Stimulated activated CD4-positive, alpha-beta T cell treated with anti-CD3 and anti-CD28 coated beads, Interleukin-4, amount 100 ng/mL, for 4 hours (primary cell): Measurements from ENCODE around the gene BUB1.
"Not testable (repeated sequence)": the region's sequence is repeated elsewhere in the genome, so short reads cannot be mapped to it uniquely, and the experiment has no call there.

Experiments
- DNase-seq, 2 experiments: peaks; one replicate each; pipeline ENCODE4 v3.0.0-alpha.2; 2020

Gene BUB1

DNA sequence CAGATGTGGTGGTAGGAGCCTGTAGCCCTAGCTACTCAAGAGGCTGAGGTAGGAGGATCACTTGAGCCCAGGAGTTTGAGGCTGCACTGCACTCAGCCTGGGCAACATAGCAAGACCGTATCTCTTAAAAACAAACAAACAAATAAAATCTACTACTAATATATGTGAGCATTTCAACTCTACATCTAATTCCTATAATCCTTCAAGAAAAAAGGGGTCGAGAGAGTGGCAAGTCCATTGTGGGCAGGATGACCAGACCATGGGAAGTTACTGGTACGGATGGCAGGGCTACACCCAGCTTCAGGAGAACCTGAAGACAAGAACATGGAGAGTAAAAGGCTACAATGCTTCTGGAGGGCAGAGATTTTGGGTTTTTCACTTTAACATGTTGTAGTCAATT, 24.0 kb downstream of the BUB1 start:
- DNase-seq, result no peak

DNA sequence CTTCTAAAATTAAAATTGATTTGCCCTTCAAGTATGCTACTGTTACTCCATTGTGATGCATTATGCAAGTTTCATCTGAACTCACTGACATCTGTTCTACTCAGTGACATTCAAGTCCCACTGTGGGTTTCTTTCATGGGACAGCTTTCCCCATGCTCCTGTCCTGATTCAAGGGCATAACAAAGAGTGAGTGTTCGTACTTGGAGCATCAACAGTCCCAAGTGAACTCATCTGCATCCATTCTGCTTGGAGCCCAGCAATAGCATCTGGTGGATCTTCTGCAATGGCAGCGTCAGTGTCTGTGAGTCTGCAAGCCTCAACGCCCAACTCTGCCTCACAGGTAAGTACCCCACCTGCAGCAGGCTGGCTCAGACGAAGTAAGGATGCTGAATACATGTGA, 27.5 kb downstream of the BUB1 start:
- DNase-seq, result no peak

DNA sequence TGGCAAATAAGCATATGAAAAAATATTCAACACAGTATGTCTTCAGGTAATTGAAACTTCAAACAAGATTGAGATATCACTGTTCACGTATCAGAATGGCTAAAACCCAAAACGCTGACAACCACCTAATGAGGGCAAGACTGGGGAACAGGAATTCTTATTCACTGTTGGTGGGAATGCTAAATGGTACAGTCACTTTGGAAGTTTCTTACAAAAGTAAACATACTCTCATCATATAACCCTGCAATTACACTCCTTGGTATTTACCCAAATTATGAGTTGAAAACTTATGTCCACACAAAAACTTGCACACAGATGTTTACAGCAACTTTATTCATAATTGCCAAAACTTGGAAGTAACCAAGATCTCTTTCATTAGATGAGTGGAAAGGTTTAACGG, 30.1 kb downstream of the BUB1 start:
- DNase-seq, result no peak

DNA sequence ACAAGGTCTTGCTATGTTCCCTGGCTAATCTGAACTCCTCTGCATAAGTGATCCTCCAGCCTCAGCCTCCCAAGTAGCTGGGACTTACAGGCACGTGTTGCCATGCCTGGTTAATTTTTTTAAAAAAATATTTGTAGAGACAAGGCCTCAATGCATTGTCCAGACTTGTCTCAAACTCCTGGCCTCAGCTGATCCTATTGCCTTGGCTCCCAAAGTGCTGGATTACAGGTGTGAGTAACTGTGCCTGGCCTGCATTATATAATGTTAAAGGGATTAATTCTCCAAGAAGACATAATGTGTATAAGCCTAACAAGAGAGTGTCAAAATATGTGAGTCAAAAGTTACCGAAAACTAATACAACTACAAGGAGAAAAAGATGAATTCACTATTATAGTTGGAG, 32.2 kb downstream of the BUB1 start:
- no peak for DNase-seq

DNA sequence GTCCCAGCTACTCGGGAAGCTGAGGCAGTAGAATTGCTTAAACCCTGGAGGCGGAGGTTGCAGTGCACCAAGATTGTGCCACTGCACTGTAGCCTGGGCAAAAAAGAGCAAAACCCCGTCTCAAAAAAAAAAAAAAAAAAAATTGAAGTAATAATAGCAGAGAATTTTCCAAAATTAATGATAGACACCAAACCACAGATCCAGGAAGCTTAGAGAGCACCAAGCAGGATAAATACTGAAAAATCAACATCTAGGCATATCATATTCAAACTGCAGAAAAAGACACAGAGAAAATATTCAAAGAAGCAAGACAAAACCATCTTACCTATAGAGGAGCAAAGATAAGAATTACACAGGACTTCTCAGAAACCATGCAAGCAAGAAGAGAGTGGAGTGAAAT, 33.5 kb downstream of the BUB1 start:
- no peak for DNase-seq

DNA sequence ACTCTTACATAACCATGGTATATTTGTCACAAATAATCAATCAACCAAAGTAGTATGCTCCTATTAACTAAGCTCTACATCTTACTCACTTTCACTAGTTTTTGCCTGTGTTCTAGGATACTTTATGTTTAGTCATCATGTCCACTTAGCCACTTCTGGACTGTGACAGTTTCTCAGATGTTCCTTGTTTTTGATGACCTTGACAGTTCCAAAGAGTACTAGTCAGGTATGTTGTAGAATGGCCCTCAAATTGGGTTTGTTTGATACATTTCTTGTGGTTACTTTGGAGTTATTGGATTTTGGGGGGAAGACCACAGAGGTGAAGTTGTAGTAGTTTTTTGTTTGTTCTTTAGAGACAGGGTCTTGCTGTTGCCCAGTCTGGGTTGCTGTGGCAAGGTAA, 35.5 kb downstream of the BUB1 start:
- DNase-seq, result no peak

DNA sequence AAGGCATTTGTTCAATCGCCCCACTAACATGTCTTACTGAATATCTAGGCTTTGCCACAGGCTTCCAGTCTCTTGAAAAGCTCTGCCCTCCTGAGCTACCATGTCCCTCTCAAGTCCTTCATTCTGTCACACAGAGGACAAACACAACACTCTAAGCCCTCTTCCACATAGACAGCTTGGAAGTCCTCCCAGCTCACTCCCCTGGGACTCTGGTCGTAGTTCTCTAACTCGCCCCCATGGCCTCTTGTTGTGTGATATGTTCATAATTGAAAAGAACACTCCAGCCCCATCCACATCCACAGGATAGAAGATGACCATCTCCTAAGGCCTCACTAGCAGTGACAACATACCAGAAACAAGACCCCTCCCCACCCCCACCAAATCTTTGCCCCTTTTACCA, 37.9 kb downstream of the BUB1 start:
- DNase-seq, result no peak

DNA sequence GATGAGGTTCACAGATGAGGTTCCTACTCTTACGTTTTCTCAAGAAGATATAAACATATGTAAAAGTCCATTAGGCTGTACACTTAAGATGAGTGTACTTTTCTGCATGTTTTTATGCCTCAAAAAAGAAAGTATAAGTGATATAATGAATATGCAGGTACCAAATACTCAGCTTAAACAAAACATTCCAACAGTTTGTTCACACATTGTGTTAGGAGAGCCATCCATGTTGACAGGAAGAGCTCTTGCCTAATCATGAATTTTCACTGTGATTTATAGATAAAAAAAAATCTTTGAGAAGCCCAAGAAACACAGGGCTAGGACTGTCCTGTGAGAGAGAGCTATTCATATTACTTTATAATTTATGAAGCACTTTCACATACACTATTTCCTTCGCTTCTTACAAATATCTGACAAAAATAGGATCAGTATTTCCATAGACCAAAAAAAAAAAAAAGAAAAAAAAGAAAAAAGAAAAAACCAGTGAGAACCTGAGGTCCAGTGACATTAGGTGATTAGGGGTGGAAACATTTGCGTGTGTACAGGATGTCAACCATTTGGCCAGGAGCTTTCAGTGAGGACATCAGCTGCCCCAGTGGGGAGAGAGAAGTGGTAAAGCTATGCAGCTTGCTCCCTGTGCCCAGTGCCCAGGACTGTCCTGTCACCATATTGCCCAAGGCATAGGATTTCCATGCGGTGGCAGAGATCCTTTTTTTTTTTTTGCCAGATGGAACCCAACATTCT, 38.7 kb downstream of the BUB1 start:
- no peak for DNase-seq

DNA sequence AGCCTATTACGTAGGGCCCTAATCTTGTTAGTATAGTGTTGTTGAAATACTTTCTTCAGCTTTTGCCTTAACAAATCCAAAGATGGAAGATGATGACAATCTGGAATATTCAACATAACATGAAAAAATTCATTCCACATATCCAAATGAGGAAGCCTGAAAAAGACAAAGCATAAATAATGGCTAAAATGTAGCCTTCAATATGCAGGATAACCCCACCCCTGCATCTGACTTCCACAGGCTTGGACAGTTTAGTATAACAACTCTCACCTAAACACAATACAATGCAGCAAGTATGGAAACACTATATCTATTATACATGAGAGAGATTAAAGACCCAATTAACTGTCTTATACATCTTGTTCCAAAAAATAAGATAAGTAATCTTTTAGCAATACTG, 39.9 kb downstream of the BUB1 start:
- no peak for DNase-seq

DNA sequence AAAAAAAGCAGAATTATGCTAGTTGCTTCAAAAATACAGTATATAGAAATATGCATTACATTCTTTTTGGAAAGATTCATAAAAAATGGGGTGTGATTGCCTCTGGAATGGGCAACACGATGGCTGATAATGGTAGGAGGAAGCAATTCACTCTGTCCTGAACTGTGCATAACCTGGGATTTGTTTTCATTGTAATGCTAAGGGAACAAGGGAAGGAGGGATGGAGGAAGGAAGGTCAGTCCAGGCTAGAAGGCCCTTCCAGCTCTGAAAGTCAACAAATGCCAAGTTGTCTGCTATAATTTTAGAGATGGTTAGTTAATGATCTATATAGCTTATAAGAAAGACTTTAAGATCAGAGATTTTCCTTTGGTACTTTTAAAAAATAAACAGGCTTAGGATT, 40.8 kb downstream of the BUB1 start:
- DNase-seq, result no peak

DNA sequence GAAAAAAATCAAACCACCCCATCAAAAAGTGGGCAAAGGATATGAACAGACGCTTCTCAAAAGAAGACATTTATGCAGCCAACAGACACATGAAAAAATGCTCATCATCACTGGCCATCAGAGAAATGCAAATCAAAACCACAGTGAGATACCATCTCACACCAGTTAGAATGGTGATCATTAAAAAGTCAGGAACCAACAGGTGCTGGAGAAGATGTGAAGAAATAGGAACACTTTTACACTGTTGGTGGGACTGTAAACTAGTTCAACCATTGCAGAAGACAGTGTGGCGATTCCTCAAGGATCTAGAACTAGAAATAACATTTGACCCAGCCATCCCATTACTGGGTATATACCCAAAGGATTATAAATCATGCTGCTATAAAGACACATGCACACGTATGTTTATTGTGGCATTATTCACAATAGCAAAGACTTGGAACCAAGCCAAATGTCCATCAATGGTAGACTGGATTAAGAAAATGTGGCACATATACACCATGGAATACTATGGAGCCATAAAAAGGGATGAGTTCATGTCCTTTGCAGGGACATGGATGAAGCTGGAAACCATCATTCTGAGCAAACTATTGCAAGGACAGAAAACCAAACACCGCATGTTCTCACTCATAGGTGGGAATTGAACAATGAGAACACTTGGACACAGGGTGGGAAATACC, 41.8 kb downstream of the BUB1 start:
- DNase-seq, result not testable (repeated sequence)

DNA sequence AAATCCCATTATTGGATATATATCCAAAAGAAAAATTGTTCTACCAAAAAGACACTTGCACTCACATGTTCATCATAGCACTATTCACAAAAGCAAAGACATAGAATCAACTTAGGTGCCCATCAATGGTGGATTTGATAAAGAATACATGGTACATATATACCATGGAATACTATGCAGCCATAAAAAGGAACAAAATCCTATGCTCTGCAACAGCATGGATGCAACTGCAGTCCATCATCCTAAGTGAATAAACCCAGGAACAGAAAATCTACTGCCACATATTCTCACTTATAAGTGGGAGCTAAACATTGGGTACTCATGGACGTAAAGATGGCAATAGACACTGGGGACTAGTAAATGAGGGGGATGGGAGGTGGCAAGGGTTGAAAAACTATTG, 50.5 kb downstream of the BUB1 start:
- not testable (repeated sequence) for DNase-seq

DNA sequence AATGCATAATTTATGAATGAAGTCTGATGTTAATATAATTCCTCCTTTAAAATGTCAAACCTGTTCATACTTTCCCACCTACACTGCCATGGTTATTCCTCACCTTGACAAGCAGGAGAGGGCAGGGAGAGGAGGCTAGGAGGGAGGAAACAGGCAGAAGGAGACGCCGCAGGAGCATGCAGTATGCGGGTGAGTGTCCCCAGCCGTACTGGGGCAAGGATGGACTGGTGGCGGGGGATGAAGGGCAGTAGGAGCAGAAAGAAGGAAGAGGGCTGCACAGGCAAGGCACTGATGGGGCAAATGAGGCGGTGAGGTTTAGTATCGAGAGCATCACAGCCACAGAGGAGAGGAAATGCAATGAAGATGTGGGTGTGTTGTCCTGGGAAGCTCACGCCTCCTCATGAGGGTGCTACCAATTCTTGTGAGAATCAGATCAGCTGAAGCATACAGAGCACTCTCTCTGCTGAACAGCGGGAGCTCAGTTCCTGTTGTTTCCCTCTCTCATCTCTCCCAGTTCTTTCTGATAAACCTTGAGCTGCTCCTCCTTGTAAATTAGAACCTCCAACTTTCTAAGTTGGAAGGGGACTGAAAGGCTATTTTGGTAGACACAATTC, 58.4 kb downstream of the BUB1 start:
- not testable (repeated sequence) for DNase-seq

DNA sequence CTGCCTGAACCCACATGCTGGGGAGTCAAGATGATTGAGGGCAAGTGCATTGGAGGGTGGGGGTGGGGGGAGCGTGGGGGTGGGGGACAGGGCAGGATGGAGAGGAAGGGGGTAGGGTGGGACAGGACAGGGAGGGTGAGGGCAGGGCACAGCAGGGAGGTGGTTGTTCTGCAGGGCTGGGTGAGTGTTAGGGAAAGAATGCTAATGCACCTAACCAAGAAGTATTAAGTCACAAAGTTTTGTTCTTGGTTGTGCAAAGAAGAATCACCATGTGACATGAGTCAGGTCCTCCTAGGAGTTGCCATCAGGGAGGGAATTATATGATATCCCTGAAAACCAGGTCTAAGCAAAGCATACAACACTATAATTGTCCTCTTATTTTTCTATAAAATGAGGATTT, 63.9 kb downstream of the BUB1 start:
- DNase-seq, result not testable (repeated sequence)

DNA sequence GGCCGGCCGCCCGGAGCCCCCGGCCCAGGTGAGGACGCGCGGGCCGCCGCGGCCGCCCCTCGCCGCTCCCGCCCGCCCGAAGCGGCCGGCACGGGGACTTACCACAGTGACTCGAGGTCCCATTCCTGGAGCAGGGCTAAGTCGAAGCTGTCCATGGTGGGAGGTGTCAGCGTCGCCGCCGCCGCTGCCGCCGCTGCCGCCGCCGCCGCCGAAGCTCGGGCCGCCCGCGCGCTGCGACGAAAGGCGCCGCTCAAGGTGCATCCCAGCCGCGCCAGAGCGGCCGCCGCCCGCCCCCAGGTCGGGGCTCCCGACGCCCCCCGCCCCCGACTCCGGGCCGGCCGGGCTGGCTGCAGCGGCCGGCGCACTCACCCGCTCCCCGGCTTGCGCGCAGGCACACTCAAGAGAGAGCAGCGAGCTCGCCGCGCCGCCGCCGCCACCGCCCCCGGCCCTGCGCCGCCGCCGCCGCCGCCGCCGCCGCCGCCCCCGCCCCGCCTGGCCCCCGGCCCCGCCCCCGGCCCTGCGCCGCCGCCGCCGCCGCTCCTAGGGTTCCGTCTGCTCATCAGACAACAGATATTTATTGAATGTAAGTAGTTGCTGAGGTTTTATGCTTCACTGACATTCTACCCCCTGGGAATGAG, 67.1 kb downstream of the BUB1 start:
- peak; percentile 25 to 27 for DNase-seq

DNA sequence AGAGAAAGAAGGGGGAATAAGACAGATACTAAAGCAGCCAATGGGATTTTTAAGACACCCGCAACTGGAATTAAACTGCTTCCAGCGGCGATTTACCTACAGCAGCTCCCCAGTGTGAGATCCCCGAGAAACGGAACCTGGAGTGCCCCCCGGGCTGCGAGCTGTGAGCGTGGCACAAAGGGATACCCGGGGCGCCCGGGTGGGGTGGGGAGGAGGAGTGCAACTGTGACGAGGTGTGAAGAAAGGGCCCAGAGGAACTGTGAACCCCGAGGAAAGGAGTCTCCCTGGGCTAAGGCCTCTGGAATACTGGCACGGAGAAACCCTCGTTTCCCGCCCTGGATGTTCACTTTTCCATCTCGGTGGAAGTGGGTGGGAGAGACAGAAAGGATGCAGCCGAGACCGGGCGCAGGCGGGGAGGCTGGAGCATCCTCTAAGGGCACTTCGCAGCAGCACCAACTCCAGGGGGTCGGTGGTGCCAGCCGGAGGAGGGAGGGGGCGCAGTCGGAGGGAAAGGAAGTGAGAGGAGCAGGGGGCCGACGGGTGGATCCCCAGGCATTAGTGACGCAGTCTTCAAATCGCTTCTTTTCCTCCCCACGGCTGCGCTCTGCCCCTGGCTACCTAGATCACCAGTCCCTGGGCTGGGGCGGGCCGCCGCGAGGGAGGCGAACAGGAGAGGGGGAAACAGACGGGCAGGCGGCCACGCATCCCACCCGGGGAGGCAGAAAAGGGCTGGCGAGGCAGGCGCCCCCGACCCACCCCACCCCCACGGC, 67.8 kb downstream of the BUB1 start:
- DNase-seq, result not testable (repeated sequence)

DNA sequence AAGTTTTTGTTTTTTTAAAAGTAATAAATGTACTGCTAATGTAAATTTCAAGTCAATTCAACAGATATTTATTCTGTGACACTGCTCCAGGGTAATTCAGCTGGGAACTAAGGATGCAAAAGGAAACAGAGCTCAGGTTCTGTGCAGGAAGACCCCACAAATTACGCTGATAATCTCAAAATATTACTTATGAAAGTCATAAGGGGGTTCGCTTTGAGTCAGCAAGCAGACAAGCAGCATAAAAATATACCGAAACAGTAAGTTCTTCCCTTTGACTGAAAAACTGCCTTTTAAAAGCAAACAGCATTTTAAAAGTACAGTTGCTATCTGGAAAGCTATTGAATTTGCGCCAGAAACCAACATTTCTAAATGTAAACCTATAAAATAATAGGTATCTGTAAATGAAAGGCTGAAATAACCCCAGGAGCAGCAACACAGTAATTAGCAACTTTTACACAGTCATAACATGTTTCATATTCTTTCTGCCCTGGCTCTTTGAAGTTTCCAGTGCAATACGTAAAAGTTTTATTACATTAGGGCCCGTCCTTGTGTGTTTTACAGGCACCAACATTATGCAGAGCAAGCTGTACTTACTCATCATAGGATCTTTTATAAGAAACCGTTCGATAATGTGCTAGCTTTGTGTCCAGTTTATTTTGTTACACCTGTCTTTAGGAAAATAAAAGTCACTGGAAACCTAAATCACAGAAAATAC, 68.9 kb downstream of the BUB1 start:
- DNase-seq, result not testable (repeated sequence)

DNA sequence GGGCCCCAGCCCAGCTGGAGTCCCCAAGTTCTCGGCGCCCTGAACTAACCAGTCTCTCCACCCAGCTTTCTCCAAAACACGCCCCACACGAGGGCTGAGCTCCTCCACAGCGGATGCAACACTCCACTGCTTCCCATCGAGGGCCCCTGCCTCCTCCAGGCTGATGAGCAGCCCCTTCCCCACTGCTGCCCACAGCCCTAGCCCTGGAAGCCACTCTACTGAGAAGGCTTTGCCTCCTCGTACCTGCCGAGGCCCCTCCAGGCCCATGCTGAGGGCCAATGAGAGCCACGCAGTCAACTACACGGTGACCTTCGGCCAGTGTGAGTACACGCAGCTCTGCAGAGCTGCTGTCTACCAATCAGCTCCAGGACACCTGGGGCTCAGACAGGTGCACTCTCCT, 72.8 kb downstream of the BUB1 start:
- not testable (repeated sequence) for DNase-seq

DNA sequence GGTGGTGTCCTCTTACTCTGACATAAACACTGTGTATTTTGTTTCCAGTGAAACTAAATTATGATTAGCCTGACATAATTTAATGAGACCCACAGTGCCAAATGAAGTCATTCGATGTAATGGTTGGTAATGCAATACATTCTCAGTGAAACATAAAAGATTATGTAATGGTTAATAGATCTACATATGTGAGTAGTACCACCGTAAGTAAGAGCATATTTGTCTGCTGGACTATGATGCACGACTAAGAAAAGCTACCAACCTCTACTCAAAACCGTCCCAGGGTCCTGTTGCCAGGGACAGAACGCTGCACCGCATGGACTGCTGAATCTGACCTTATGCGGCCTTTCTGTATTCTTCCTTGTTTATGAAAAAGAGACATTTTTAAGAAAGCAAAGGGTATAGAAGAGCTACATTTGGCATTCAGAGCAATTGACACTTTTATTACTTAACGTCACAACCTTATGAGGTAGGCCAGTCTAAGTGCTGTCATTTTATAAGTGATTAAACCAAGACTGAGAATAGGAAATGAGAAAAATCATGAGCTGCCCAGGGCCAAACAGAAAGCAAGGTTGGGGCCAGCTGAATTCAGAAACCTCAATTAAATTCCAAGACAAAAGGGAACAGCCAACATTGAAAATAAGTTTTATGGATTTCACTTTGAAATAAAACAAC, 73.8 kb downstream of the BUB1 start:
- not testable (repeated sequence) for DNase-seq

DNA sequence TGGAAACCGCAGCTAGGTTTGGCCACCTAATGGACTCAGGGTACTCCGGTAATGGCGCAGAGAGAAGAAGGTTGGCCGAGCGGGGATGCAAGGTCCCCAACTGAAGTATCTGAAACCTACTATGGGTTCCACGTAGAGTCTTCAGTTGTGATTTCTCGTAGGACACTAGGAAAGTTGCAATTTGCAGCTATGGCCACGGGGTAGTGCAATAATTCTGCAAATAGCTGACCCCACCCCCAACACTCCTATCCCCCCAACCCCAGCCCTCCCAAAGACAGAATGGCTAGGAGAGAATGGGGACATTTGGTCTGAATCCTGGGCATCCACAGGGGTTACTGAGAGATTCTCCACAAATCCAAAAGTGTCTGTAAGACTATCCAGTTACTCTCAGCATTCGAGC, 75.7 kb downstream of the BUB1 start:
- DNase-seq, result not testable (repeated sequence)

DNA sequence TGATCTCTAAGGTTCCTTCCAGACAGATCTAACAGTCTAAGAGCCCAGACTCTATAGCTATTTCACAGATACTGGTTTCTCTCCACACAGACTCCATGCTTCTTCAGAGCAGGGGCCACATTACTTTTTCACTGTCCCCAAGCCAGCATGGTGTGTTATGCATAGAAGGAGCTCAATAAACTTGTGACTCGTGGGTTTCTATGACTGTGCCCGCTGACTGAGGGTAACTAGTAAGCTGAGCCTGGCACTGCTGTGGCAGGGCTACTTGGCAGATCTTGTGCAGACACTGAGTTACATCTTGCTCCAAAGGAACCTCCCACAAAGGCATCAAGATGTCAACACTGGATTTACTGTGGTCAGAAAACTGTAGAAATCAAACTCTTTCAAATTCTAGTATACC, 85.9 kb downstream of the BUB1 start:
- DNase-seq, result not testable (repeated sequence)
